Activated CD4-positive, alpha-beta T cell treated with anti-CD3 and anti-CD28 coated beads, Interleukin-2, amount 50 U/mL, for 4 hours (primary cell): Measurements from ENCODE around the gene GMNN.
"Not testable (repeated sequence)": the region's sequence is repeated elsewhere in the genome, so short reads cannot be mapped to it uniquely, and the experiment has no call there.

Source experiments
- DNase-seq, 2 experiments: peaks; one replicate each; pipeline ENCODE4 v3.0.0-alpha.2; 2020

GMNN gene

DNA sequence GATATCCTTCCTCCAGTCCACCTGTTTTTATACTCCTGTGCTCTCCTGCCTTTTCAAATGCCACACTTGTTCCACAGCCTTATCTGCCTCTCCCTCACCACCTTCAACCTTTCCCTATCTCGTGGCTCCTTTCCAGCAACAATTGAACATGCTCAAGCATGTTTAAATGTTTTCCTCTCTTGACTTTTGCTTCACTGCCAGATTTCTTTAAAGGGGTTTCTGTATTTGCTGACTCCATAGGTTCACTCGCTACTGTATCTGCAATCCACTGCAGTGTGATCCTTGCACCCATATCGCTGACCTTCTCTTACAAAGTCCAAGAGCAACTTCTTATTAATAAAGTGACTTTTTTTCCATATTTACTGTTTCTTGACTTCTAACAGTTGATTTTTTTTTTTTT is 11.2 kb upstream of the GMNN start:
- no peak for DNase-seq

DNA sequence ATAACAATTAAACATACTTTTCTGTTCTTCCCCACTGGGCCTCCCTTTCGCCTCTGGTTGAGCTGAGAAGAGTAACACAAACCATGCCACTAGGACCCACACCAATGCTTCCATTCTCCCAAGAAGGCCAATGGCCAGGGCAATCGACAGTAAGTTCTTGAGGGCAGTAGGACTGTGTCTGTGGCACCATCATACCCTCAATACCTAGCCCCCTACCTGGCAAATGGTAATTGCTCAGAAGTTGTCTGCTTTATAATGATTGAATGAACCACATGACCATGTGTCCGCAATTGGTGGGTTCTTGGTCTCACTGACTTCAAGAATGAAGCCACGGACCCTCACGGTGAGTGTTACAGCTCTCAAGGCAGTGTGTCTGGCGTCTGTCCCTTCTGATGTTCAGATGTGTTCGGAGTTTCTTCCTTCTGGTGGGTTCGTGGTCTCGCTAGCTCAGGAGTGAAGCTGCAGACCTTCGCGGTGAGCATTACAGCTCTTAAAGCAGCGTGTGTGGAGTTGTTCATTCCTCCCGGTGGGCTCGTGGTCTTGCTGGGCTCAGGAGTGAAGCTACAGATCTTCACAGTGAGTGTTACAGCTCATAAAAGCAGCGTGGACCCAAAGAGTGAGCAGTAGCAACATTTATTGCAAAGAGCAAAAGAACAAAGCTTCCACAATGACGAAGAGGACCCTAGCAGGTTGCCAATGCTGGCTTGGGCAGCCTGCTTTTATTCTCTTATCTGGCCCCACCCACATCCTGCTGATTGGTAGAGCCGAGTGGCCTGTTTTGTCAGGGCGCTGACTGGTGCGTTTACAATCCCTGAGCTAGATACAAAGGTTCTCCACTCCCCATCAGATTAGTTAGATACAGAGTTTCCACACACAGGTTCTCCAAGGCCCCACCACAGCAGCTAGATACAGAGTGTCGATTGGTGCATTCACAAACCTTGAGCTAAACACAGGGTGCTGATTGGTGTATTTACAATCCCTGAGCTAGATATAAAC is 9.6 kb upstream of the GMNN start:
- DNase-seq = not testable (repeated sequence)

DNA sequence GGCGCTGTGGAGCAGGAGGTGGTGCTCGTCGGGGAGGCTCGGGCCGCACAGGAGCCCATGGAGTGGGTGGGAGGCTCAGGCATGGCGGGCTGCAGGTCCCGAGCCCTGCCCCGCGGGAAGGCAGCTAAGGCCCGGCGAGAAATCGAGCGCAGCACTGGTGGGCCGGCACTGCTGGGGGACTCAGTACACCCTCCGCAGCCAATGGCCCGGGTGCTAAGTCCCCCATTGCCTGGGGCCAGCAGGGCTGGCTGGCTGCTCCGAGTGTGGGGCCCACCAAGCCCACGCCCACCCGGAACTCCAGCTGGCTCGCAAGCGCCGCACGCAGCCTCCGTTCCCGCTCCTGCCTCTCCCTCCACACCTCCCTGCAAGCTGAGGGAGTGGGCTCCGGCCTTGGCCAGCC is 8.8 kb upstream of the GMNN start:
- not testable (repeated sequence) for DNase-seq

DNA sequence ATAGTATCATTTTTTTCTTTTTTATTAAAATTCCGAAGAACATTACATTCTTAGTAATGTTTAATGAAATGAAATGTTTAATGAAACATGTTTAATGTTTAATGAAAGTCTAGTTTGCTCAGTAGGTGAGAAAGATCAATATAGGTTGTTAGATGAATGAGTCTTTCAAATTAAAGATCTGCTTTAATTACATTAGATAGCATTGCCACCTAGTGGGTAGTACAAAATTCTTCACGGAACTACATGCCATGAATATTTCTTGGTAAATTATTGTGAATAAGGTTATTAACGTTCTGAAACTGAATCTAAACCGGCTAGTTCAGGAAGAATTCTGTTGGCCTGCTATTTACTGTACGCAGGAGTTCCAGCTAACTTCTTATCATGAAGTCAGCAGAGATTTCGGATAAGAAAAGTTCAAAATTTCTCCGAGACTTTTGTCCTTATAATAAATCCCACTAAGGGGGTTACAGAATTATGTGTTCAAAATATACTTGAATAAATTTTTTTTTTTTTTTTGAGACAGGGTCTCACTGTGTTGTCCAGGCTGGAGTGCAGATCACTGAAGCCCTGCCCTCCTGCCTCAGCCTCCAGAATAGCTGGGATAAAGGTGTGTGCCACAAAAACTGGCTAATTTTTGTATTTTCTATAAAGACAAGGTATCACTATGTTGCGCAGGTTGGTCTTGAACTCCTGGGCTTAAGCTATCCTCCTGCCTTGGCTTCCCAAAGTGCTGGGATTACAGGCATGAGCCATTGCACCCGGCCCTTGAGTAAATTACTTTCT is 7.9 kb upstream of the GMNN start:
- no peak for DNase-seq

DNA sequence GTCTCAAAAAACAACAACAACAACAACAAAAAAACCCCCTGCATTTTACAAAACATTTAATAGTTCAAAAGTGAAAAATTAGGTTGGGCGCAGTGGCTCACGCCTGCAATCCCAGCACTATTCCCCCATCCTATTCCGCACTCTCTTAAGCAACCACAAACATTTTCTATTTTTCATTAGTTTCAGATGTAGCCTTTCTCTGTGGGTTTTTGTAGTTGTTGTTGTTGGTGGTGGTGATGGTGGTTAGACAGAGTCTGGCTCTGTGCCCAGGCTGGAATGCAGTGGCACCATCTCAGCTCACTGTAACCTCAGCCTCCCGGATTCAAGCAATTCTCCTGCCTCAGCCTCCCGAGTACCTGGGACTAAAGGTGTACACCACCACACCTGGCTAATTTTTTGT is 6.4 kb upstream of the GMNN start:
- DNase-seq = no peak

DNA sequence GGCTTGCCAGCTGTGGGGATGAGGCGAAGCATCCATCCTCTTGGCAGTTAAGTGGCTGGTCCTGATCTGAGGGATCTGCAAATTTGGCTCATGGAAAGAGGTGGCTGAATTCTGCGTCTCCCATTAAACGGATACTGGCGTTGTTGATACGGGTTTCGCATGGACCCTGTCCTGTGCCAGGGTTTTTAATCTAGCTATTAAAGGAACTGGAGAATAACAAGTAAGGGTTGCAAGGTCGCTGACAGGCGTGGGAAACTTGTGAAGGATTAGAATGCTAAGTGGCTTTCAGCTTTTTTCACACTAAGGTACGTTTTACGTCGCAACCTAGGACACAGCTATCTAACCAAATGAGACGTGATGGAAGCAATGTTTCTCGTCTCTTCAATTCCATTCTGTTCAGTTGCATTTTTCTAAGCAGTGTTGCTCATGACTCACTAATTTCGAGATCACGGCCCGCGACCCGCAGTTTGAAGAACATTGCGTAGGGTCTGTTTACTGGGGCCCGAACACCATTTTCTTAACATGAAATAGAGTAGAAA is 852 bp downstream of the GMNN start:
- DNase-seq = peak; percentile 29 to 30

DNA sequence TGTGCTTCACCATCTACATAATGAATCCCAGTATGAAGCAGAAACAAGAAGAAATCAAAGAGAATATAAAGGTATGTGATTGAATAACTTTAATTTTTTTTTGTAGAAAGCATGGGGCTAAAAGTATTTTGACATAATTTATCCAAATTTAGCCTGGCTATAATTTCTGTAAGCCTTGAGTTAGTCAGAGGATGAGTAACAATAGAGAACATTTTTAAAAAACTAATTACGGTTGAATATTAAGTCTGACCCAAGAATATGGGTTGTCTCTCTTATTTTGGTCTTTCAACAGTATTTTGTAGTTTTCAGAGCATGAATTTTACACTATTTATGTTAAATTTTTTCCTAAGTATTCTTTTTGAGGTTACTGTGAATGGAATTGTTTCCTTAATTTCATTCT is 2.5 kb downstream of the GMNN start:
- DNase-seq = no peak

DNA sequence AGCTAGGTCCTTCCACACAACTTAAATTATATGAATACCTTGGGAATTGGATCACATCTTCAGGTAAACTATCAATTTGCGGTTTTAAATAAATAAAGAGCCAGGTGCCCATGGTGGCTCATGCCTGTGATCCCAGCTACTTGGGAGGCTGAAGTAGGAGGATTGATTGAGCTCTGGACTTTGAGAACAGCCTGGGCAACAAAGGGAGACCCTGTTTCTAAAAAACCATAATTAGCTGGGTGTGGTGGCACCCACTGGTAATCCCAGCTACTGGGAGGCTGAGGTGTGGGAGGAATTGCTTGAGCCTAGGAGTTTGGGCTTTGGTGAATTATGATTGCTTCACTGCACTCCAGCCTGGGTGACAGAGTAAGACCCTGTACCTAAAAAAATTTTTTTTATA is 3.4 kb downstream of the GMNN start:
- no peak for DNase-seq

DNA sequence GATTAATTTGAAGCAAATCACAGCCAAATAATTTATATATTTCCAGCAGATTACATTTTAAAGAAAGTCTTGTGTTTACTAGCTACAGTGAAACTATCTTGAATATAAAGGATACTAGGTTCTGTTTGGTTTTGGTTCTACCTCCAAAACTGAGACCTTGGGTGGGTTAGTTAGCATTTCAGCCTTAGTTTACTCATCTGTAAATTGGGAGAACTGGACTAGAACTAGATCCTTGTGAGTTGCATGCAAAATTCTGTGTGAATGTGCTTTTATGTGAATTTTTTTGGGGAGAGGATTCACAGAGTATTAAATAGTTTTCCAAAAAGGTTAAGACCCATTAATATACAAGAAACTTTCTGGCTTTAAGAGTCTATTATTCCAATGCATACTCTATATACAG is 4.1 kb downstream of the GMNN start:
- no peak for DNase-seq

DNA sequence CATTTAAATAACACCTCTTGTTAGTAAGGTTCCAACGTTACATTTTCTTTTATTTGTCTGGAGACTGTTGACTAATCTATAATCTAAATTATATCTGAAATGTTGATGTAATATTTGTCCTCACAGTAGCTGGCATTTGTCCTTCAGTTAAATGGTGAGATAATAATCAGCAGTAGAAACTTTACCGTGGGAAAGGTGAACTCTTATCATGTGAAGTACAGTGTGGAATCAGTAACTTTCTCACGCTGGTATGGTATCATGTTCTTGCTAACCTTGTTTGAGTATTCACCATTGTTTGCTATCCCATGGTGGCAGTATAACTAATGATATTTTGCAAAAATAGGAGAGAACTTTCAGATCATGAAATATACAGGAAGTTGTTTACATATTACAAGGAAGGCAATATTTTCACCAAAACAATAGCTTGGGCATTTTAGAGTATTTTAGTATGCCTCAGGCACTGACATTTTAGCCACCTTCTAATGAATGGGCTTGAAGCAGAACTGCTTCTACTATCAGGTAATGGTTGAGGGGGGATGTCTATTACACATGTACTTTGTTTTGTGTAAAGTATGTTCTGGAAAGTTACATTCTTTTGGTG is 4.8 kb downstream of the GMNN start:
- no peak for DNase-seq

DNA sequence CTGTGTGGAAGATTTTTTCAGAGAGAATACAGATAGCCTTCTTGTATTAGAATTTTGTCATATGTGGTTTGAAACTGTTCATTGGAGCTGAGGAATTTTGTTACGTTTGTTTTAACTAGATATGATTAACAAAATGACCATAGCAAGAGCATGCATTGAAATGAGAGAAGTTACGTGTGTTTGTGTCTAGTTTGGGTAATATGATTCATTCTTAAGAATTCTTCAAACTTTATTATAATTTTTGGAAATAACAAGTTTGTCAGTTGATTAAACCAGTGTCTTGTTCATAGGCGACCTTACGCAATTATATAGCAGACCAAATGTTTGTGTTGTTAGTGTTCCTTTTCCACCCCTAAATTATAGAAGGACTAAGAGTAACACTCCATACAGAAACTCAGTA is 5.5 kb downstream of the GMNN start:
- no peak for DNase-seq

DNA sequence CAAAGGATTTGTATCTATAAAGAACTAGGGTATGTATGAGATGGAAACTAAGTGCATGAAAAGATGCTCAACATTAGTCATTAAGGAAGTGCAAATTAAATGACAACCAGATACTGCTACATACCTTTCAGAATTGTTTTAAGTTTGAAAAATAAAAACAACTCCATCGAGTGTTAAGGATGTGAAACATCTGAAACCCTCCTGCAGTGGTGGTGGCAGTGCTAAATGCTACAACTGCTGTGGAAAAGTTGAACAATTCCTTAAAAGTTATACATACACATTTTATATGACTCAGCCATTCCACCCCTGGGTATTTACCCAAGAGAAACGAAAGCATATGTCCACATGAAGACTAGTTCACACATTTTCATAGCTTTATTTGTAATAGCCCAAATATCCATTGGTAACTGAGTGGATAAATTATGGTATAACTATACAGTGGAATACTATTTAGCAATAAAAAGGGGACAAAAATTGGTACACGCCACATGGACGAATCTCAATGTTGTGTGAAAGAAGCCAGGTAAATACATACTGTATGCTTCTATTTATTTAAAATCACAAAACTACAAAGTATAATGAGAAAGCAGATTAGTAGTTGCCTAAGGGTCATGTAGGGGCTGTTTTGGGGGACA is 13.4 kb downstream of the GMNN start:
- no peak for DNase-seq

DNA sequence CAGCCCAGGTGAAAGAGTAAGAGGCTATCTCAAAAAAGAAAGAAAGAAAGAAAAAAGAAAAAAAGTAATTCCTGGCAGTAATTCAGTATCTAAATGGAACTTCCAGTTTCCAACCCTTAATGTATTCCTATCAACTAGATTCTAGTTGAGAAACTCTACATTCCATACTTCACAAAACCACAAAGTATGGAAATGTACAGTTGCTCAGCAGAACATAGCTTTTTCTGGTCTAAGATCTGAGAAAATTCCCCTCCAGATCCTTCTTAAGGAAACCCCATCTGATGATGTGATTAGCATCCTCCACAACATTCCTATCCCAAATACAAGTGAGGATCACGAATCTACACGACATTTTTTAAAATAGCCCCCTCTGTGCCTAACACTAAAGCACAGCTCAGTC is 20.4 kb downstream of the GMNN start:
- no peak for DNase-seq

DNA sequence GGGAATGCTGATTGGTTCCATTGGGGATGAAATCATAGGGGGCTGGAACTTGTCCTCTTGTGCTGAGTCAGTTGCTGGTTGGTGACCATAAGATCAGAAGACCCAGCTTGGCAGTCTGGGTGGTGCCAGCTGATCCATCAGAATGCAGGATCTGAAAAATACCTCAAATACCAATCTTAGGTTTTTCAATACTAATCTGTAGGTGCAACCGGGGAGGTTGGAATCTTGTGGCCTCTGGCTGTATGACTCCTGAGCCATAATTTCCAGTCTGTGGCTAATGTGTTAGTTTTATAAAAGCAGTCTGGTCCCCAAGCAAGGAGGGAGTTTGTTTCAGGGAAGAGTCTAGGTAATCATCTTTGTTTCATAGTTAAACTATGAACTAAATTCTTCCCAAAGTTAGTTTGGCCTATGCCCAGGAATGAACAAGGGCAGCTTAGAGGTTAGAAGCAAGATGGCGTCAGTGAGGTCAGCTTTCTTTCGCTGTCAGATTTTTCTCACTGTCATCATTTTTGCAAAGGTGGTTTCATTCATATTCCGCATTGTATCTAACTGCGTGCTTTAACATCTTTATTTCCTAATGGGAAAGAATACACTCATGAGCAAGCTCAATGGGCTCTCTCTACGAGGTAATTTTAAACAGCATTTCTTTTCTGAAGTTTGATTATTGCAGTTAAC is 22.0 kb downstream of the GMNN start:
- no peak for DNase-seq

DNA sequence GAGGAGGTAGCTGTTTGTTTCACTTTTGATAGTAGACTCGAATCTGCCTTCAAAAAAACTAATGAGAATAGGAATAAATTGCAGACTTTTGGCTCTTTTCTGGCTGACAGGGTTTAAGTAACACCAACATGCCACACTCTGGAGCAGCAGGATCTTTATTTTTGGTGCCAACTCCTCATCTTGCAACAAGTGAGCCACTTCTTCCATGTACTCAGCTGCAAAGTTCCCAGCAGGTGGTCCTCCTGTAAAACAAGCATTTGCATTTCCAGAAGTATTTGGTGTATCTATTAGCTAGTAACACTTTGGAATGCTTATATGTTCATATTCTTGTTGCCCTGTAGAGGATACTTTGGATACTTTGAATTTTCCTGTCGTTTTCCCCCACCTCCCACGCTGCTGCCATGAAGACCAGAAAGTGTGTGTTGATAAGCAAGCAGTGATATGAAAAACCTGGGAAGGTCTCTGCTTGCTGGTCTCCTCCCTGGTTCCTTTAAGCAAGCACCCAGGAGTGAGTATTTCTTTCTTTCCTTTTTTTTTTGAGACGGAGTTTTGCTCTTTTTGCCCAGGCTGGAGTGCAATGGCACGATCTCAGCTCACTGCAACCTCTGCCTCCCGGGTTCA is 23.0 kb downstream of the GMNN start:
- no peak for DNase-seq

DNA sequence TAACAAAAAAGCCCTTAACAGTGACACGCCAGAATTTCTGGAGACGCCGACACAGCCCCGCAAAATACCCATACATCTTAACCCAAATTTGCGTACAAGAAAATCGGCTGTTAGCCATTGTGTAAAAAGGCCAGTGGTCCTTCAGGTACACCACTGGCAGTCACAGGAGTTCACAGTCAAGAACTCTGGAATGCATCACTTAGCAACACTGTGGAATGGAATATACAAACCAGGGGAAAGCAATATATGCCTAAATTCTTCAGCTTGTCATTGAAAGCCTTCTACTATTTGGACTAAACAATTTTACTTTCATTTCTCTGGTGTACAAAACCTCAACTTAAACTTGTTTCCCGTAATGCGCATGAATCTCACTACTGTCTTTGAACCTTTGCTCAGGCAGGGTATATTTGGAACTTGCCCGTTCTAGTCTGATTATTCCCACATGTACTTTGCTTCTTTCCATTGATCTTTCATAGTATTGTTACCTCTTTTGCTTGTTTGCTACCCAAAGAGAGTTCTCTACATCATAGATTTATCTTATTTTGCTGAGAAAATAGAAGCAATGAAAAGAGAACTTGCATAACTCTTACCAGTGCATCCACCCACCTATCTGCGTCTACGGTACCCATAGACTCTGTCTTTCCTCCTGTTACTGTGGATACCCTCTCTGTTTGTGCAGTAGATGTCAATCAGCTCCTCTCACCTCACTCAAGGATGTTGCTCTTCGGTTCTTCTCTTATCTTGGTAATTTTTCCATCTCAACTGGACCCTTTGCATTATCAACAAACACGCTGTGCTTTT is 24.2 kb downstream of the GMNN start, which contains the start of gene ARMH2:
Gene ARMH2 (minus strand): TSS at position 178 of the 801 bp plus-strand sequence. CDS start 60 bp downstream, at position 118.
- DNase-seq = no peak

DNA sequence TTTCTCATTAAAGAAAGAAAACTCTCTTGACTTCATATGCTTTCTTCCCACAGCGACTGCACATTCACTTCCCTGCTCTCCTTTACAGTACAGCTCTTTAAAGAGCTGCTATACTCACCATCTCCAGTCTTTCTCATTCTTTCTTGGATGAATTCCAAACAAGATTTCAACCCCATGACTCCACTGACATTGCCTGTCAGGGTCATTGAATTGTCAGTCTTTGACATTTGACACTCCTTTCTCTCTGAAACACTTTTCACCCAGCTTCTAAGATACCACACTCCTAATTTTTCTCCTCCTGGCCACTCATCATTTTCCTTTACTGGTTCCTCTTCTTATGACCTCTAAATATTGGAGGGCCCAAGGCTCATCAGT is 24.8 kb downstream of the GMNN start:
- no peak for DNase-seq

DNA sequence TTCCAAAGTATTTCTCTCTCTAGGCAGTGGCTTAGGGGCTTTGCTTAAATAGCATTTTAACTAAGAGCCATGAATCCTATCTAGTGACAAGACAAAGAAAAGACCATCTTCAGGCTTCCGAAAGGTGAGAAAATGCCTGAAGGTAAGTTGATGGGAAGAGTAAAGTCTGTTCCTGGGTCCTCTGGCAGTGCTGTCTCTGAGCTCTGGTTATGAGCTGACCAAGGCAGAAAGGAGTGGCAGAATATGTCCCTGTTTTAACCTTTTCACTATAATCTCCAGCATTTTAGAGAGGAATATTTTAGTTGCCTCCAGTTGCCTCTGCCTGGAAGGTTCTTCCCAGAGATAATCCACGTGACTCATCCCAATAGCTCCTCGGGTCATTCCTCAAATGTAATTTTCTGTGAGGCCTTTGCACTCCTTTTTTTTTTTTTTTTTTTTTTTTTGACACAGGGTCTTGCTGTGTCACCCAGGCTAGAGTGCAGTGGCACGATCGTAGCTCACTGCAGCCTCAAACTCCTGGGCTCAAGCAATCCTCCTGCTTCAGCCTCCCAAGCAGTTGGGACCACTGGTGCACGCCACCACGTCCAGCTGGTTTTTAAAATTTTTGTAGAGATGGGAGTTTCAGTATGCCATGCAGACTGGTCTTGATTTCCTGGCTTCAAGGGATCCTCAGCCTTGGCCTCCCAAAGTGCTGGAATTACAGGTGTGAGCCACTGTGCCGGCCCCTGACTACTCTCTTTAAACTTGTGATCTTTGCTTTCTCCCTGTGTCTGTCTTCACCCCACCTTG is 27.7 kb downstream of the GMNN start:
- DNase-seq = no peak

DNA sequence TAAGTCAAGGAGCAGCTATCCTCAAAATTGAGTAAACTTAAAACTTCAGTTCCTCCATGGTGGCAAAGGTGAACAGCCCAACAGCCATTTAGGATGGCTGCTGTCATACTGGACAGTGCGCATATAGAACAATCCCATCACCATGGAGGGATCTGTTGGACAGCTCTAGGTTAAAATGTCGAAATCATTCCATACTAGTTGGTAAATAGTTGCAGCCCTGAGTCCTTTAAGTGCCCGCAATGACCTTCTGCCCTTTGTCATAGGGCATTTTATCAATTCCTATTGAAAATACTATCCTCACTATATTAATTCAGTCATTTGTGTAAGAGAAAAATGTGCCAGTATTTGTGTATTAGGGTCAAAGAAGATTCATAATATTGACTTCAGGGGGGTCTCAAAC is 32.8 kb downstream of the GMNN start:
- no peak for DNase-seq

DNA sequence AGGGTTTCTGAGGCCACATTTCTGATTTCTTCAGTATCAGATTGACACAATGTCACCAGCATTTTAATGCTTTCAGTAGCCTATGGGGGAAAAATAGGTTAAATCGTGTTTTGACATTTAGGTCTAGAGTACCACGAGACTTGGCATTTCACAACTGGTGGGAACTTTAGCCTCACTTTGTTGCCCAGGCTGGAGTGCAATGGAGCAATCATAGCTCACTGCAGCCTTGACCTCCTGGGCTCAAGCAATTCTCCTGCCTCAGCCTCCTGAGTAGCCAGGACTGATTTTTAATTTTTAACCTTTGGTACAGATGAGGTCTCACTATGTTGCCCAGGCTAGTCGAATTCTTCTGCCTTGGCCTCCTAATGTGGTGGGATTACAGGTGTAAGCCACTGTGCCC is 35.0 kb downstream of the GMNN start:
- DNase-seq = no peak
